ENCODE data around the gene DELE1.

Gene DELE1

GRCh38 chr5:141963701-141964100, 40.0 kb downstream of the DELE1 start:
- Mint-ChIP-seq H3K27me3 (ENCODE audit: low read depth) (no peaks in the 10 kb centered on the region), H3K4me3 (no peak overlapping the region), H3K9me3 (no peaks in the 10 kb centered on the region), H3K36me3 (ENCODE audit: low read depth) (no peaks in the 10 kb centered on the region), H3K27ac (peak overlapping the region in 2 of 3 experiments; percentile 64 to 65), H3K4me1 (peaks cover 25% of the 10 kb centered on the region)
- TF ChIP-seq, protein P1, sequence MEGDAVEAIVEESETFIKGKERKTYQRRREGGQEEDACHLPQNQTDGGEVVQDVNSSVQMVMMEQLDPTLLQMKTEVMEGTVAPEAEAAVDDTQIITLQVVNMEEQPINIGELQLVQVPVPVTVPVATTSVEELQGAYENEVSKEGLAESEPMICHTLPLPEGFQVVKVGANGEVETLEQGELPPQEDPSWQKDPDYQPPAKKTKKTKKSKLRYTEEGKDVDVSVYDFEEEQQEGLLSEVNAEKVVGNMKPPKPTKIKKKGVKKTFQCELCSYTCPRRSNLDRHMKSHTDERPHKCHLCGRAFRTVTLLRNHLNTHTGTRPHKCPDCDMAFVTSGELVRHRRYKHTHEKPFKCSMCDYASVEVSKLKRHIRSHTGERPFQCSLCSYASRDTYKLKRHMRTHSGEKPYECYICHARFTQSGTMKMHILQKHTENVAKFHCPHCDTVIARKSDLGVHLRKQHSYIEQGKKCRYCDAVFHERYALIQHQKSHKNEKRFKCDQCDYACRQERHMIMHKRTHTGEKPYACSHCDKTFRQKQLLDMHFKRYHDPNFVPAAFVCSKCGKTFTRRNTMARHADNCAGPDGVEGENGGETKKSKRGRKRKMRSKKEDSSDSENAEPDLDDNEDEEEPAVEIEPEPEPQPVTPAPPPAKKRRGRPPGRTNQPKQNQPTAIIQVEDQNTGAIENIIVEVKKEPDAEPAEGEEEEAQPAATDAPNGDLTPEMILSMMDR (IDR thresholded peaks at IDR 0.05; ENCODE audit: unreplicated experiment in 3 of 3) = no peak

DNA sequence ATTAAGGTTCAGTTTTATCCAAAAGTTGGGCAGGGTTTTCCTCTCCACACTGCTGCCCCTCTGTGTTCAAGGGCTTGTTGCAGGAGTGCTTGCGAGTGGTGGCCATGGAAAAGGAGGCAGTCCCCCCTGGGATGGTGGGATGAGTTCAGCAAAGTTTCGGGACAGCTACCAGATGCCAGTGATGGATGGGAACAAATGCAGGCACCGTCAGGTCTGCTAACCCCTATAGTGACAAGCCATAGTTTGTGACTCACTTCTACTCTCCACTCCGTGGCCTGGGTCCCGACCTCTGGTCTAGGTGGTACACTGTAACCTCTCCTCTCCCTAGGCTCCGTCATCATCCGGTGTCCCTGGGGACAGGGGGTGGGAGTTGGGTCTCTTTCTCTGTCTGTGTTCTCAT, 41.4 kb downstream of the DELE1 start:
- no peaks in the 10 kb centered on the region for H3K36me3 Mint-ChIP-seq (ENCODE audit: low read depth)
- TF ChIP-seq, protein P1 (IDR thresholded peaks at IDR 0.05; ENCODE audit: unreplicated experiment in 3 of 3) = no peak
- peaks cover 38% of the 10 kb centered on the region for H3K4me1 Mint-ChIP-seq
- no peak overlapping the region for H3K4me3 Mint-ChIP-seq
- no peaks in the 10 kb centered on the region for H3K27me3 Mint-ChIP-seq (ENCODE audit: low read depth)
- peak overlapping the region in 2 of 3 experiments; percentile 2 to 60 for H3K27ac Mint-ChIP-seq
- H3K9me3 Mint-ChIP-seq = no peaks in the 10 kb centered on the region

GRCh38 chr5:141966275-141966962, 42.7 kb downstream of the DELE1 start:
- no peaks in the 10 kb centered on the region for H3K27me3 Mint-ChIP-seq (ENCODE audit: low read depth)
- peaks cover 37% of the 10 kb centered on the region for H3K4me1 Mint-ChIP-seq
- no peaks in the 10 kb centered on the region for H3K9me3 Mint-ChIP-seq
- TF ChIP-seq, protein P1 (IDR thresholded peaks at IDR 0.05; ENCODE audit: unreplicated experiment in 3 of 3) = no peak
- H3K36me3 Mint-ChIP-seq (ENCODE audit: low read depth) = peaks cover 4% of the 10 kb centered on the region
- H3K27ac Mint-ChIP-seq = peak overlapping the region in 1 of 3 experiments; percentile 34
- no peak overlapping the region for H3K4me3 Mint-ChIP-seq

DNA sequence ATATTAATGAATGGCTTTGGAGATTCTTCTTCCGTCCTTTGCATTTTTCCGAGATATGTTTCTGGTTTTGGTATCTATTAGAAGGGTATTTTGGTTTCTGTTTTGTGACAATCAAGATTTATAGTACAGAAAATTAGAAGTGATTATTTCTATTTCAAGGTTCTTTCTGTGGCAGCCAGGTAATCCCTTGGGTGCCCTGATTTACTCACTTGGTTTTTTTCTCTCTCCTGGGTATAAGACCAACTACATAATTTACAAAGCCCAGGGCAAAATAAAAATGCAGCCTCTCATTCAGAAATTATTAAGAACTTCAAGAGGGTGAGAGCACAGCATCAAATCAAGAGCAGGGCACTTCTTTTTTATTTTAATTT, 43.3 kb downstream of the DELE1 start:
- peaks cover 4% of the 10 kb centered on the region for H3K36me3 Mint-ChIP-seq (ENCODE audit: low read depth)
- TF ChIP-seq, protein P1 (IDR thresholded peaks at IDR 0.05; ENCODE audit: unreplicated experiment in 3 of 3) = no peak
- H3K9me3 Mint-ChIP-seq = no peaks in the 10 kb centered on the region
- no peaks in the 10 kb centered on the region for H3K27me3 Mint-ChIP-seq (ENCODE audit: low read depth)
- no peak overlapping the region for H3K4me3 Mint-ChIP-seq
- peak overlapping the region in 1 of 3 experiments; percentile 34 for H3K27ac Mint-ChIP-seq
- peaks cover 37% of the 10 kb centered on the region for H3K4me1 Mint-ChIP-seq

GRCh38 chr5:141968914-141969608, 45.4 kb downstream of the DELE1 start, which contains the start of gene RNF14:
RNF14 (plus strand) TSS chr5:141969105; CDS start chr5:141973589, 4,484 bp downstream.
- Mint-ChIP-seq H3K27ac (peak within 1 kb of the TSS; percentile 96 to 99 (median 99)), H3K9me3 (no peaks in the 10 kb centered on the region), H3K4me1 (peaks cover 31% of the 10 kb centered on the region), H3K4me3 (peak within 1 kb of the TSS; percentile 97 to 99 (median 99)), H3K27me3 (ENCODE audit: low read depth) (no peaks in the 10 kb centered on the region), H3K36me3 (ENCODE audit: low read depth) (peaks cover 18% of the 10 kb centered on the region)
- TF ChIP-seq, protein P1 (IDR thresholded peaks at IDR 0.05; ENCODE audit: unreplicated experiment in 3 of 3) = peak; percentile 98 to 100 (median 100)

Measured in nephron (organoid).